Fibroblast of pulmonary artery (primary cell): Measurements from ENCODE around the gene HCN2.
A peak's percentile ranks its signal among the peaks of the same experiment; 100 is the strongest.

Source experiments
- DNase-seq: peaks from one replicate; pipeline ENCODE4 v3.0.0-alpha.2; 2010; ENCODE audit warnings: low read depth
- H3K4me3 ChIP-seq: replicated peaks from 2 replicates; pipeline ENCODE4 v1.5.1; 2011; ENCODE audit warnings: low read depth, mild to moderate bottlenecking, control low read depth, low read length, moderate library complexity
- CTCF ChIP-seq: IDR thresholded peaks from 2 replicates; pipeline ENCODE4 v1.5.1; 2011; ENCODE audit warnings: mild to moderate bottlenecking, control low read depth, low read length, inconsistent platforms; ENCODE audit errors: missing control alignments

Gene HCN2

DNA sequence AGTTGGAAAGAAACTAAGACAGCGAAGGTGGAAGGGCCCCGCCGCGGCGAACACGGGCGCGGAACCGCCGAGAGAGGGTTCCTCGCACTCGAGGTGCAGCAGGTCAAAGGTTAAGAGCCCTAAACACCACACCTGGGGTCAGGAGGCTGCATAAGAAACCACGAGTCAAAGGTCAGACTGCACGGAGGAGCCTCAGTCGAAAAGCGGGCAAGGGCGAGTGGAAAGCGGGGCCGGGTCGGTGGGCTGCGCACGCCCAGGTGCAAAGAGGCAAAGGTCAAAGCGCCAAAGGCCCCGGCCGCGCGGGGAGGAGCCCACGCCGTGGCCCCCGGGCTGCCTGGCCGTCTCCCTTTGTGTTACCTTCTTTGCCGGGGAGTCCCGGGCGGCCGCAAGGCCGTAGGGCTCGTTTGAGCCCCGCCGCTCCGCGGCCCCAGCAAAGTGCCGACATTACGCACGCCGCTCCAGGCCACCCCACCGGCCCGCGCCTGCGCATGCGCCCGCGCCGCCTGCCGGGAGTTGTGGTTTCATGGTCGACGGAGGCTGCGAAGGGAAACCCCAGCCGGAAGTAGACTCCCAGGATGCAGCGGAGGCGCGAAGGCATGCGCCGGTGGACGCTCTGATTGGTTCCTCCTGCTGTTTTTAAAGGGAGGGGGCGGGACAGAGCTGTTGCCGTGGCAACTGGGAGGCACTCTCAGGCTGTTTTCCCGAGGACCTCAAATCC, 43.5 kb downstream of the HCN2 start, which contains the start of gene POLRMT:
Gene POLRMT (minus strand): TSS at position 470 of the 718 bp plus-strand sequence. CDS start 25 bp downstream, at position 445.
- DNase-seq = peak; percentile 99
- H3K4me3 ChIP-seq = peak within 1 kb of the TSS; percentile 91
- no peak for TF ChIP-seq CTCF

DNA sequence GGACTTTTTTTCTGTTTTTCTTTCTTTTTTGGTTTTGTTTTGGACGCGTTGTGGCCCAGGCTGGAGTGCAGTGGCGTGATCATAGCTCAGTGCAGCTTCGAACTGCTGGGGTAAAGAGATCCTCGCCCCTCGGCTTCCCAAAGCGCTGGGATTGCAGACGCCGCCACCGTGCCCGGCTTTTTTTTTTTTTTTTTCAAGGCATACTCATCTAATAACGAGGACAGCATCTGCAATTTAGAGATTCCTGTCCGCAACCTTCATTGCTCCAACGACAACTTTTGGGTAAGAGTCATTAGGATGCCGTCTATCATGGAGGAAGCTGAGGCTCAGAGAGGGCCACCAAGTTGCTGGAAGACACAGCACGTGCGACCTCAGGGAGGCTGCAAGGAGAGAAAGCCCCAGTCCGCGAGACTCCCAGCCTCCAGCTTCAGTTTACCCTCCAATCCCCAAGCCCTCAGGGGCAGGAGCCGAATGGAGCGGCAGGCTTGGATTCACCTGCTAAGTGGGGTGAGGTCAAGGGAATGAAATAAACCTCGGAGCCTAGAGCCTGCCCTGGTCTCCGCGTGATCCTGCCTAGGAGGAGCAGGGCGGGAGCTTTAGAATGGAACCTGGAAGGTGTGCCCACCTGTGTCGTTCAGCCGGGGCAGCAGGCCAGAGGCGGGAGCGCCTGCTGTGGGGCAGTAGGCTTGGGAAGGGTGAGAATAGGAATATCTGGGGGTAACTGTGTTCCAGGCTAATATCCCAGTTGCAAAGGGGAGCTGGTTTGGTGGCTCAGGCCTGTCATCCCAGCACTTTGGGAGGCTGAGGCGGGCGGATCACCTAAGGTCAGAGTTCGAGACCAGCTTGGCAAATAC, 44.3 kb downstream of the HCN2 start:
- no peak for DNase-seq

DNA sequence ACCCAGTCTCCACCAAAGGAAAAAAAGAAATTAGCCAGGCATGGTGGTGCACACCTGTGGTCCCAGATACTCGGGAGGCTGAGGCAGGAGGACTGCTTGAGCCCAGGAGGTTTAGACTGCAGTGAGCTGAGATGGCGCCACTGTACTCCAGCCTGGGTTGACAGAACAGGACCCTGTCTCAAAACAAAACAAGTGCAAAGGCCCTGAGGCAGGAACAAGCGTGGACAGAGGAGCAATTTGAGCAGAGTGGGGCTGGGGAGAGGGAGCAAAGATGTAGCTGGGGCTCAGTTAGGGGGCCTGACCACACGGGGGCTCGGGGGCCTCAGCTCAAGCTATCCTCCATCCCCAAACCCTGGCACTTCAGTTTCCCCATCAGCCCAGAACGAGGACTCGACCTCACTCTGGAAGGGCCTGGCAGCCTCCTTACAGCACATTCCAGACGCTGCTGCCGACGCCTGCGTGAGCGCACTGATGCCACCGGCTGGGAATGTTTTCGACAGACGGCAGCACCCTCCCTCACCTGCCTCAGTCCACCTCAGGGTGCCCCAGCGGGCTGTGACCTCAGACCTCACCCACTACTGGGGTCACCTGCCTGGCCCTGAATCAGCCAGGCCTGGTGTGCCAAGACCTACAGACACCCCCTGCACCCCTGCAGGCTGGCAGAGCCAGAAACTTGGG, 45.4 kb downstream of the HCN2 start:
- H3K4me3 ChIP-seq = no peak overlapping the region
- DNase-seq = no peak
- no peak for TF ChIP-seq CTCF

More for the DNA sequence above, 44.3 kb downstream of the HCN2 start:
- TF ChIP-seq CTCF = no peak
- peak overlapping the region; percentile 91 for H3K4me3 ChIP-seq

GRCh38 chr19:638906-639252, 49.2 kb downstream of the HCN2 start:
- H3K4me3 ChIP-seq = no peak overlapping the region
- DNase-seq = no peak
- TF ChIP-seq CTCF = no peak

DNA sequence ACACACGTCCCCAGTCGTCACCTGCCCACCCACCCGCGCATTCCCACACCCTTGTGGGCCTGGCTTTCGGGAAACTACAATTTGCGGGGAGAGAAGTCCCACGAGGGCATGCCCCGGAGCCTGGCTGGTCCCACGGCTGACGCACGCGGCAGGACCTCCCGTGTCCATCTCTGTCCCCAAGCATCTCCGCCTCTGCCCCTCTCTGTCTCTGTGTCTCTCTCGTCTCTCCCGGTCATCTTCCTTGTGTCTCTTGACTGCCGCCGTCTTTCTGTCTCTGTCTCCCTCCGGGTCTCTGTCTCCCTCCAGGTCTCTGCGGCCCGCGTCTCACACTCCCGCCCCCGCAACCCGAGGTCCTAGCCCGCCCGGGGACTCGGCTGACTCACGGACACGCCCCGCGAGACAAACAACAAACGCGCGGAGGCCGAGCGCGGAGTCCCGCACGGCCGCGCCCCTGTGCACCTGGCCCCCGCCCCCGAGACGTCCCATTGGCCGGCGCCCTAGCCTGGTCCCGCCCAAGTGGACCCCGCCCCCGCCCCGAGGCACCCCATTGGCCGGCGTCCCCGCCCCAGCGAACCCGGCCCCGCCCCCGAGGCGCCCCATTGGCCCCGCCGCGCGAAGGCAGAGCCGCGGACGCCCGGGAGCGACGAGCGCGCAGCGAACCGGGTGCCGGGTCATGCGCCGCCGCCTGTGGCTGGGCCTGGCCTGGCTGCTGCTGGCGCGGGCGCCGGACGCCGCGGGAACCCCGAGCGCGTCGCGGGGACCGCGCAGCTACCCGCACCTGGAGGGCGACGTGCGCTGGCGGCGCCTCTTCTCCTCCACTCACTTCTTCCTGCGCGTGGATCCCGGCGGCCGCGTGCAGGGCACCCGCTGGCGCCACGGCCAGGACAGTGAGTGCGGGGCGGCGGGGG, 49.8 kb downstream of the HCN2 start, which contains the start of gene FGF22:
Gene FGF22 (plus strand): TSS at position 627 of the 908 bp plus-strand sequence. CDS start 47 bp downstream, at position 674.
- no peak for TF ChIP-seq CTCF
- peak within 1 kb of the TSS; percentile 47 for H3K4me3 ChIP-seq
- peak; percentile 81 for DNase-seq

DNA sequence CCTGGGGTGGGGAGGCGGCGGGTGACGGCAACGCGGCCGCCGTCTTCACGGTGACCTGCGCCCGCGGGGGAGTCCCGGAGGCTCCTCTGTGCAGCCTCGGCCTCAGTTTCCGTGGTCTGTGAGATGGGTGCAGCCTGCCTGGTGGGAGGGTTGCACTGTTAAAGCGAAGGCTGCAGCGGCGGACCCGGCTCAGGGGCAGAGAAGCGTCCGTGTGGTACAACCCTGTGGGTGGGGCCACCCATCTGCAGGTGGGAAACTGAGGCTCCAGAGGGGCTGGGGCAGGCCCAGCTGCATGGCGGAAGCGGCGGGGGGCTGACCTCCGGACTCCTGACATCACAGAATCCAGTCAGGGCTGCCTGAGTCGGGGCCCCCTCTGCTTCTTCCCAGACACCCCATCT, 50.5 kb downstream of the HCN2 start:
- TF ChIP-seq CTCF = no peak
- H3K4me3 ChIP-seq = peak overlapping the region; percentile 28
- DNase-seq = no peak
